H1 (cell line): ENCODE data around the gene SKAP2. TPM values are rescaled to one million over a fixed set of nuclear protein-coding genes. Genes with fewer than 3 reads are reported as not detected.

Experiments
- ATF3 ChIP-seq: IDR thresholded peaks from 2 replicates; pipeline ENCODE4 v1.6.1; 2011; ENCODE audit warnings: low read depth, mild to moderate bottlenecking, low read length; ENCODE audit not compliant: insufficient read depth
- BRCA1 ChIP-seq: IDR thresholded peaks from 2 replicates; pipeline ENCODE4 v1.6.1; 2012; ENCODE audit warnings: low read depth, low read length, improper control_type of control experiment
- CTCF ChIP-seq, 3 experiments: IDR thresholded peaks; 1 replicate in 2 of 3; 2 replicates in 1 of 3; pipeline versions ENCODE4 v1.5.1 to v1.6.1; 2011; ENCODE audit warnings: low read length in 3 of 3, mild to moderate bottlenecking in 3 of 3, inconsistent platforms in 2 of 3, low read depth in 1 of 3, moderate library complexity in 1 of 3; ENCODE audit not compliant: insufficient read depth in 1 of 3; ENCODE audit errors: control extremely low read depth in 1 of 3
- HDAC2 ChIP-seq, 2 experiments: fragments of 300-600 bp in 1 of 2; sonication (generic) in 1 of 2; IDR thresholded peaks; 2 replicates each; pipeline ENCODE4 v1.6.1; 2011 to 2012; ENCODE audit warnings: low read depth in 2 of 2, low read length in 2 of 2, mild to moderate bottlenecking in 2 of 2, moderate library complexity in 2 of 2, borderline replicate concordance in 1 of 2, inconsistent platforms in 1 of 2
- PHF8 ChIP-seq: fragments of 200-600 bp; sonication (generic); conservative IDR thresholded peaks from 2 replicates; pipeline ENCODE4 v1.7.1; 2012; ENCODE audit warnings: low read depth, mild to moderate bottlenecking, inconsistent platforms, low read length, moderate library complexity
- TAF1 ChIP-seq: IDR thresholded peaks from 2 replicates; pipeline ENCODE4 v1.6.1; 2011; ENCODE audit warnings: mild to moderate bottlenecking, low read depth, low read length
- USF2 ChIP-seq: IDR thresholded peaks from 2 replicates; pipeline ENCODE4 v1.6.1; 2011; ENCODE audit warnings: low read length, improper control_type of control experiment
- ZNF274 ChIP-seq: IDR thresholded peaks from 2 replicates; pipeline ENCODE4 v1.7.0; 2012; ENCODE audit warnings: low read length, borderline replicate concordance; ENCODE audit errors: extremely low read depth
- polyA plus RNA-seq, 7 experiments: library from polyadenylated mRNA; depleted of rRNA in 3 of 7; stranded (reverse) in 5 of 7; unstranded in 2 of 7; fragments of >200 nt in 5 of 7; fragments of 200-250 nt in 2 of 7; gene quantifications; 1 replicate in 5 of 7; 2 replicates in 1 of 7; 4 replicates in 1 of 7; pipeline versions ENCODE4 v1.2.1 to v1.2.3, GENCODE V29; 2011 to 2013; ENCODE audit warnings: missing spikeins in 2 of 7, mixed read lengths in 2 of 7
- total RNA-seq: library from RNA; stranded (reverse); fragmentation: NEBNext Ultra II Directional; extraction: Animal tissue kit (Norgen Biotek cat#: 25700); gene quantifications from 2 replicates; pipeline ENCODE4 v1.2.1, GENCODE V29; 2021

SKAP2 gene
- total and polyA plus RNA-seq, 2 of the 8 experiments (the other 6 are each of a cell fraction or from before 2014, with no cell fraction given): 0.53 to 5.1 TPM

GRCh38 chr7:26856176-26856985 is 8.0 kb downstream of the SKAP2 start (continued):
- no peak for TF ChIP-seq ATF3
- TF ChIP-seq USF2: no peak
- TF ChIP-seq PHF8: no peak
- TF ChIP-seq ZNF274: no peak
- no peak for TF ChIP-seq CTCF (IDR thresholded peaks at IDR 0.05; ENCODE audit: control extremely low read depth in 1 of 3, insufficient read depth in 1 of 3, low read depth in 1 of 3, low read length in 3 of 3)
- TF ChIP-seq HDAC2 (IDR thresholded peaks at IDR 0.05; ENCODE audit: borderline replicate concordance in 1 of 2, low read depth in 2 of 2, low read length in 2 of 2): no peak
- no peak for TF ChIP-seq BRCA1
- TF ChIP-seq TAF1: no peak
